HL-60 (cell line): ENCODE measurements around the gene SEPTIN2.
A peak's percentile ranks its signal among the peaks of the same experiment; 100 is the strongest.

Experiments
- DNase-seq, 2 experiments: peaks; one replicate each; pipeline ENCODE4 v3.0.0-alpha.2; 2010 to 2020; ENCODE audit warnings: low read depth in 1 of 2, low spot score in 1 of 2
- H3K27ac ChIP-seq: fragments of 250-450 bp; sonication (Bioruptor Pico); replicated peaks from 2 replicates; pipeline ENCODE4 v1.5.1; 2020; ENCODE audit warnings: mild to moderate bottlenecking, moderate library complexity
- H3K27me3 ChIP-seq: fragments of 250-450 bp; sonication (Bioruptor Pico); 2 replicates; pipeline ENCODE4 v1.5.1; 2021; ENCODE audit warnings: mild to moderate bottlenecking, moderate library complexity; ENCODE audit not compliant: insufficient read depth, poor library complexity, severe bottlenecking
- H3K4me3 ChIP-seq: replicated peaks from 2 replicates; pipeline ENCODE4 v1.5.1; 2011; ENCODE audit warnings: mild to moderate bottlenecking, control low read depth, low read length; ENCODE audit not compliant: insufficient read depth
- GABPA ChIP-seq: IDR thresholded peaks from 2 replicates; pipeline ENCODE4 v1.6.1; 2012; ENCODE audit warnings: low read depth
- POLR2AphosphoS5 ChIP-seq: IDR thresholded peaks from 2 replicates; pipeline ENCODE4 v1.6.1; 2012; ENCODE audit warnings: low read depth
- SPI1 ChIP-seq: IDR thresholded peaks from 2 replicates; pipeline ENCODE4 v1.6.1; 2012; ENCODE audit warnings: low read depth, mild to moderate bottlenecking, borderline replicate concordance
- long read RNA-seq: library from polyadenylated mRNA; unstranded; transcript quantifications from one replicate; pipeline ENCODE4 v2.0.0, GENCODE V29; 2020
- TF ChIP-seq, protein P1 (sequence below): IDR thresholded peaks from one replicate; pipeline ENCODE4 v1.5.1; 2011; ENCODE audit warnings: low read length, control low read depth, inconsistent platforms; ENCODE audit not compliant: insufficient read depth
- TF ChIP-seq, protein P2 (sequence below): IDR thresholded peaks from 2 replicates; pipeline ENCODE4 v1.6.1; 2012; ENCODE audit warnings: low read depth; ENCODE audit not compliant: insufficient replicate concordance

The SEPTIN2 gene
- long read RNA-seq, transcript SEPT2-208 (12 exons, 3,267 nt) = minor isoform, 30 of 1,449 reads
- long read RNA-seq, transcript SEPT2-203 (13 exons, 3,315 nt) = major isoform, 987 of 1,449 reads
- long read RNA-seq, transcript SEPT2-204 (13 exons, 3,701 nt) = minor isoform, 16 of 1,449 reads
- long read RNA-seq, partial matches to known transcripts = 87 of 1,449 reads
- long read RNA-seq, other reads (novel, unspliced or antisense) = 324 of 1,449 reads

DNA sequence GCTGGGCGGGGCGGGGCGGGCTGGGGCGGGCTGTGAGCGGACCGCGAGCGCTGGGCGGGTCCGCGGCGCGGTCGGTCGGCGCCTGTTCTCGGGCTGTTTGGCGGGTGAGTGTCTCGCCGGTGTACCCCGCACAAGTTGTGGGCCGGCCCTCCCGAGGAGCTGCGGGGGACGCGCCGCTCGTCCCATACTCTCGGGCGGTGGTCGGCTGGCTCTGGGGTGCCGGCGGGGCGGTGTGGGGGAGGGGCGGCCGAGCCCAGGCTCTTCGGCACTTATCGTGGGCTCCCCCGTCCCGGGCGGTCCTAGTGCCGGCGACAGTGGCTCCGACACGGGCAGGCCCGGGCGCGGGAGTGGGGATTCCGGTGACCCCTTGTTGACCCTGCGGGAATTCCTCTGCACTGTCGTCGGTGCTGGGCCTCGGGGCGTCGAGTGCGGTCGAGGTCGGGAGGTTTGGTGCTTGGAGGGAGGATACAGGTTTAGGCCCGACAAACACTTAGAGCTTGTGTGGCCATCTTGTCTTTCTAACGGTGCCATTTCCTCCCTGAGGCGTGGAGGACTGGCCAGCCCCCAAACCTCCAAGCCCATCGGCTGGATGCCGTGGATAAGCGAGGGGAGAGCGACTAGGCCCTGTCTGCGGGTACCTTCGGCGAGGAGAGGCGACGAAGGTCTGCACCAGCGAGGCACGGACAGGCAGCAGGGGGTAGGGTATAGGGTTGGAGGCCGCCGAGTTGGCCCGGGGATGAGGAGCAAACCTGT, at the start of gene SEPTIN2:
Gene SEPTIN2 (plus strand): TSS at position 47 of the 753 bp plus-strand sequence. CDS start 8,308 bp downstream, outside the sequence.
- Histone ChIP-seq H3K27ac (peak within 1 kb of the TSS; percentile 100), H3K4me3 (peak within 1 kb of the TSS; percentile 84), H3K27me3 (no peaks in the 10 kb centered on the region)
- DNase-seq = peak in 1 of 2 experiments; percentile 64
- TF ChIP-seq, protein P1, sequence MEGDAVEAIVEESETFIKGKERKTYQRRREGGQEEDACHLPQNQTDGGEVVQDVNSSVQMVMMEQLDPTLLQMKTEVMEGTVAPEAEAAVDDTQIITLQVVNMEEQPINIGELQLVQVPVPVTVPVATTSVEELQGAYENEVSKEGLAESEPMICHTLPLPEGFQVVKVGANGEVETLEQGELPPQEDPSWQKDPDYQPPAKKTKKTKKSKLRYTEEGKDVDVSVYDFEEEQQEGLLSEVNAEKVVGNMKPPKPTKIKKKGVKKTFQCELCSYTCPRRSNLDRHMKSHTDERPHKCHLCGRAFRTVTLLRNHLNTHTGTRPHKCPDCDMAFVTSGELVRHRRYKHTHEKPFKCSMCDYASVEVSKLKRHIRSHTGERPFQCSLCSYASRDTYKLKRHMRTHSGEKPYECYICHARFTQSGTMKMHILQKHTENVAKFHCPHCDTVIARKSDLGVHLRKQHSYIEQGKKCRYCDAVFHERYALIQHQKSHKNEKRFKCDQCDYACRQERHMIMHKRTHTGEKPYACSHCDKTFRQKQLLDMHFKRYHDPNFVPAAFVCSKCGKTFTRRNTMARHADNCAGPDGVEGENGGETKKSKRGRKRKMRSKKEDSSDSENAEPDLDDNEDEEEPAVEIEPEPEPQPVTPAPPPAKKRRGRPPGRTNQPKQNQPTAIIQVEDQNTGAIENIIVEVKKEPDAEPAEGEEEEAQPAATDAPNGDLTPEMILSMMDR = no peak
- TF ChIP-seq POLR2AphosphoS5 (no peak), SPI1 (no peak; the same call in 1 of the 2 replicates), GABPA (no peak)
- TF ChIP-seq, protein P2, sequence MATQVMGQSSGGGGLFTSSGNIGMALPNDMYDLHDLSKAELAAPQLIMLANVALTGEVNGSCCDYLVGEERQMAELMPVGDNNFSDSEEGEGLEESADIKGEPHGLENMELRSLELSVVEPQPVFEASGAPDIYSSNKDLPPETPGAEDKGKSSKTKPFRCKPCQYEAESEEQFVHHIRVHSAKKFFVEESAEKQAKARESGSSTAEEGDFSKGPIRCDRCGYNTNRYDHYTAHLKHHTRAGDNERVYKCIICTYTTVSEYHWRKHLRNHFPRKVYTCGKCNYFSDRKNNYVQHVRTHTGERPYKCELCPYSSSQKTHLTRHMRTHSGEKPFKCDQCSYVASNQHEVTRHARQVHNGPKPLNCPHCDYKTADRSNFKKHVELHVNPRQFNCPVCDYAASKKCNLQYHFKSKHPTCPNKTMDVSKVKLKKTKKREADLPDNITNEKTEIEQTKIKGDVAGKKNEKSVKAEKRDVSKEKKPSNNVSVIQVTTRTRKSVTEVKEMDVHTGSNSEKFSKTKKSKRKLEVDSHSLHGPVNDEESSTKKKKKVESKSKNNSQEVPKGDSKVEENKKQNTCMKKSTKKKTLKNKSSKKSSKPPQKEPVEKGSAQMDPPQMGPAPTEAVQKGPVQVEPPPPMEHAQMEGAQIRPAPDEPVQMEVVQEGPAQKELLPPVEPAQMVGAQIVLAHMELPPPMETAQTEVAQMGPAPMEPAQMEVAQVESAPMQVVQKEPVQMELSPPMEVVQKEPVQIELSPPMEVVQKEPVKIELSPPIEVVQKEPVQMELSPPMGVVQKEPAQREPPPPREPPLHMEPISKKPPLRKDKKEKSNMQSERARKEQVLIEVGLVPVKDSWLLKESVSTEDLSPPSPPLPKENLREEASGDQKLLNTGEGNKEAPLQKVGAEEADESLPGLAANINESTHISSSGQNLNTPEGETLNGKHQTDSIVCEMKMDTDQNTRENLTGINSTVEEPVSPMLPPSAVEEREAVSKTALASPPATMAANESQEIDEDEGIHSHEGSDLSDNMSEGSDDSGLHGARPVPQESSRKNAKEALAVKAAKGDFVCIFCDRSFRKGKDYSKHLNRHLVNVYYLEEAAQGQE = no peak

DNA sequence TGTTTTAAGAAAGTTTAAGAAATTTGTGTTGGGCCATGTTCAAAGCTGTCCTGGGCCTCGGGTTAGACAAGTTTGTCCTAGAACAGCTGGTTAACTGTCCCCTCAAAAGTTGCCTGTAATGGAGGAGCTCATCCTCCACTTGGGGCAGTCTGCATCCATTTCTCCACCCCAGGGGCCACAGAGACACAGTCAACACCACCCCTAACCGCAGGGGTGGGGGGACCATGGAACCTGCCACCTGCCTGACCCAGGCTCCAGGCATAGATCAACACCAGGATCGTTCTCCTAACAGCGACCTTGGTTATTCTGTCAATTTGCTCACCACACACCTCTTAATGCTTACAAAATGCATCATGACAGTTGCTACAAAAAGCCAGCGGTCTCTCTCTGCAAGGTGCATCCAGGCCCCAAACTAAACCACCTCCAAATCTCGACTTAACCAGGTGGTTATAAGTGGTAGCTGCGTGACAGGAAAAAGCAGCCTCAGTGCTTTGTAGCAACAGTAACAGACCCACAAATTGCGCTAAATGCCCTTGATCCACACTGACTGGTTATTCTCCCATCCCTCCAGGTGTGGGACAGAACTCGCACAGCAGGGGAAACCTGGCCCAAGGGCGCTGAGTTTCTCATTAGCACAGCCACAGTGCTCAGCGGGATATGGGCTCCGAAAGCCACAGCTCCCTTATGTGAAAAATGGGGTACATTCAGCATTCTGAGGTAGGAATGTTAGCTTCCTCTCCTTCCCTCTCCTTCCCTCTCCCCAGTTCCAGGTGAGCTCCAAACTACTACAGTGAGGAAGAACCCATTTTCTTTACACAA, 48.3 kb upstream of the SEPTIN2 start:
- no peak for DNase-seq
- Histone ChIP-seq H3K4me3 (no peak overlapping the region), H3K27ac (no peak overlapping the region), H3K27me3 (no peaks in the 10 kb centered on the region)
- TF ChIP-seq, protein P1 = no peak
- TF ChIP-seq POLR2AphosphoS5 (no peak), GABPA (no peak), SPI1 (no peak)
- TF ChIP-seq, protein P2 = no peak

DNA sequence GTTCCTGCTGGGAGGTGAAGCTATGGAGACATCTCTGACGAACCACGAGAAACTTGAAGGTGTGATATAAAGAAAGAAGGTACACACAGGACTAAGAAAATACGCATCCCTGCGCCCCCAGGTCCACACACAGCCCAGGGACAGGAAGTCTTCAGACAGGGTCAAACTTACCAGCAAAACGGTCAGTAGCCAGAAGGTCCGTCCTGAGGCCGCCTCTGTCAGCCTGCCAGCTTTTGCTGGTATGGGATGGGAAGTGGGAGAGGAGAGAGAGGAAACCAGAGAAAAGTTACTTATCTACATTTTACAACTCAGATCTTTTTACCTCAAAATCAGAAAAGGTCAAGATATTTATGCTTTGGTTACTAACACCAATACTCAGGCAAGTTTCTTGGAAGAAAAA, 47.4 kb upstream of the SEPTIN2 start:
- TF ChIP-seq GABPA = no peak
- no peak for TF ChIP-seq POLR2AphosphoS5
- TF ChIP-seq, protein P1 = no peak
- no peak for TF ChIP-seq SPI1
- TF ChIP-seq, protein P2 = no peak
- Histone ChIP-seq H3K27me3 (no peaks in the 10 kb centered on the region), H3K27ac (no peak overlapping the region), H3K4me3 (no peak overlapping the region)
- DNase-seq = no peak
